Psoas muscle (tissue), 8 donors: ENCODE measurements around the gene ACKR3. TPM values are rescaled to one million over a fixed set of nuclear protein-coding genes. Genes with fewer than 3 reads are reported as not detected.

Source experiments
- ATAC-seq, 4 donors: fragments of 200-7000 bp; cut with Tn5 transposase; one replicate each; pipeline ENCODE4 v1.9.1; 2020; ENCODE audit warnings: moderate library complexity in 3 of 4, mild to moderate bottlenecking in 2 of 4
- DNase-seq, 2 donors: peaks; one replicate each; pipeline ENCODE4 v3.0.0-alpha.2; 2020
- H3K27ac ChIP-seq: fragments of 200-600 bp; one replicate; pipeline ENCODE4 v1.8.0; 2022
- H3K27me3 ChIP-seq, 3 donors: fragments of 200-600 bp in 1 of 3; one replicate each; pipeline versions ENCODE4 v1.6.1 to v1.8.0; 2013 to 2022; ENCODE audit warnings: low read length in 2 of 3, mild to moderate bottlenecking in 2 of 3, moderate library complexity in 1 of 3; ENCODE audit not compliant: insufficient read depth in 3 of 3
- H3K36me3 ChIP-seq, 2 donors: fragments of 200-600 bp in 1 of 2; one replicate each; pipeline versions ENCODE4 v1.6.1 to v1.8.0; 2013 to 2022; ENCODE audit warnings: low read depth in 1 of 2, mild to moderate bottlenecking in 1 of 2, moderate library complexity in 1 of 2; ENCODE audit not compliant: insufficient read depth in 1 of 2
- H3K4me1 ChIP-seq: fragments of 200-600 bp; one replicate; pipeline ENCODE4 v1.8.0; 2022
- H3K4me3 ChIP-seq: fragments of 200-600 bp; one replicate; pipeline ENCODE4 v1.8.0; 2022; ENCODE audit warnings: mild to moderate bottlenecking
- H3K9me3 ChIP-seq: fragments of 200-600 bp; one replicate; pipeline ENCODE4 v1.8.0; 2022
- CTCF ChIP-seq: fragments of 200-600 bp; IDR thresholded peaks from one replicate; pipeline ENCODE4 v1.8.0; 2022; ENCODE audit warnings: antibody characterized with exemption
- WGBS, 3 donors: extraction: QIAGEN DNeasy Blood & Tissue Kit; methylation state at CpG; one replicate each; pipeline versions ENCODE4 v1.1.6 to v1.1.7; 2013; 5-methylcytosine and 5-hydroxymethylcytosine counted together
- intact Hi-C, 2 donors: fragments of 100-400 bp; cut with DNase I; formaldehyde crosslinking; loops; one replicate each; pipeline versions ENCODE4 v1.11.0 to v1.14.2; 2022
- polyA plus RNA-seq, 3 donors: library from polyadenylated mRNA; stranded (reverse); fragments of 200-250 nt; gene quantifications; one replicate each; pipeline ENCODE4 v1.2.3, GENCODE V29; 2013
- total RNA-seq, 4 donors: library from RNA; stranded (reverse); fragmentation: NEBNext Ultra II Directional in 2 of 4; extraction: Animal tissue kit (Norgen Biotek cat#: 25700) in 2 of 4; gene quantifications; one replicate each; pipeline versions ENCODE4 v1.2.1 to v1.2.4, GENCODE V29; 2021 to 2023
- donor health status: healthy with polysubstance abuse.
- donor health status: DM: no; HTN: no; CAD: no; lungs with moderate emphysema.
- donor health status: Bipolar disorder and iron deficiency.
- donor health status: healthy.
- donor health status: DM: yes; HTN: yes; CAD: no.
- donor health status: DM: no; HTN: no; CAD: no.
- donor health status: DM: no; HTN: no; CAD: no.
- donor health status: DM: yes; HTN: yes; CAD: no.

The ACKR3 gene
- total and polyA plus RNA-seq, 7 donors = 7.8 to 25.3 (median 14.7) TPM

- WGBS, 3 donors = 76 to 88% (median 84%) methylated on average over 9 to 11 of the region's 11 CpGs
- no peak overlapping the region for H3K27ac ChIP-seq
- H3K4me1 ChIP-seq = no peaks in the 10 kb centered on the region
- H3K4me3 ChIP-seq = no peak overlapping the region
- no peaks in the 10 kb centered on the region for H3K27me3 ChIP-seq
- intact Hi-C loops = no loop called here
- TF ChIP-seq CTCF = no peak
- no peaks in the 10 kb centered on the region for H3K9me3 ChIP-seq
- no peak for DNase-seq
- H3K36me3 ChIP-seq = no peaks in the 10 kb centered on the region
- ATAC-seq = no peak
Observed at GRCh38 chr2:236628981-236629605, 59.5 kb downstream of the ACKR3 start.

- no peak for TF ChIP-seq CTCF
- H3K4me1 ChIP-seq = no peaks in the 10 kb centered on the region
- no peaks in the 10 kb centered on the region for H3K36me3 ChIP-seq
- intact Hi-C loops = no loop called here
- WGBS, 3 donors = 69 to 86% (median 73%) methylated on average over 16 of the region's 16 CpGs
- no peaks in the 10 kb centered on the region for H3K9me3 ChIP-seq
- ATAC-seq (no peak), DNase-seq (no peak)
- no peaks in the 10 kb centered on the region for H3K27me3 ChIP-seq
- no peak overlapping the region for H3K27ac ChIP-seq
- H3K4me3 ChIP-seq = no peak overlapping the region
Observed at GRCh38 chr2:236629961-236630872, 60.6 kb downstream of the ACKR3 start.

GRCh38 chr2:236631281-236631855, 61.7 kb downstream of the ACKR3 start:
- no peak for ATAC-seq
- Histone ChIP-seq H3K4me1 (no peaks in the 10 kb centered on the region), H3K27me3 (no peaks in the 10 kb centered on the region), H3K36me3 (no peaks in the 10 kb centered on the region), H3K27ac (no peak overlapping the region), H3K9me3 (no peaks in the 10 kb centered on the region), H3K4me3 (no peak overlapping the region)
- no peak for TF ChIP-seq CTCF
- intact Hi-C loops = no loop called here
- 79 to 86% (median 85%) methylated on average over 15 of the region's 15 CpGs for WGBS, 3 donors
- DNase-seq = no peak

- no peak for ATAC-seq
- Histone ChIP-seq H3K27me3 (no peaks in the 10 kb centered on the region), H3K36me3 (no peaks in the 10 kb centered on the region), H3K4me3 (no peak overlapping the region), H3K27ac (no peak overlapping the region), H3K9me3 (no peaks in the 10 kb centered on the region), H3K4me1 (no peaks in the 10 kb centered on the region)
- TF ChIP-seq CTCF = no peak
- 96 to 99% (median 96%) methylated on average over 11 of the region's 11 CpGs for WGBS, 3 donors
- DNase-seq = no peak
- intact Hi-C loops = no loop called here
Observed at GRCh38 chr2:236631856-236632291, 62.2 kb downstream of the ACKR3 start.
